Bone marrow (tissue), 2 donors: ENCODE data around the gene TMEM156.

Experiments
- DNase-seq, 2 donors: peaks; one replicate each; lab custom pipeline; 2025; lab: John Stamatoyannopoulos, UW

TMEM156 gene

GRCh38 chr4:38924353-38924752 lies 107.9 kb downstream of the TMEM156 start:
- no peak for DNase-seq

- no peak for DNase-seq
These were observed 108.5 kb downstream of the TMEM156 start for GRCh38 chr4:38923746-38924145.

GRCh38 chr4:38921151-38921550 lies 111.1 kb downstream of the TMEM156 start:
- no peak for DNase-seq

- DNase-seq = no peak
These were observed 111.5 kb downstream of the TMEM156 start for GRCh38 chr4:38920677-38921076.

- DNase-seq = no peak
These were observed 112.0 kb downstream of the TMEM156 start for GRCh38 chr4:38920186-38920585.

- DNase-seq = no peak
These were observed 112.7 kb downstream of the TMEM156 start for GRCh38 chr4:38919494-38919893.

GRCh38 chr4:38917481-38918025 lies 114.7 kb downstream of the TMEM156 start:
- no peak for DNase-seq
